SIG-M5 treated with dmso at 0.1 percent for 504 hours (cell line): ENCODE data around the gene C3orf20.
"Not testable (repeated sequence)": the region's sequence is repeated elsewhere in the genome, so short reads cannot be mapped to it uniquely, and the experiment has no call there.

Experiments
- DNase-seq: peaks from one replicate; lab custom pipeline; 2025; ENCODE audit not compliant: unreplicated experiment; lab: John Stamatoyannopoulos, UW

The C3orf20 gene

GRCh38 chr3:14793858-14794234 lies 118.9 kb downstream of the C3orf20 start:
- DNase-seq: no peak

DNA sequence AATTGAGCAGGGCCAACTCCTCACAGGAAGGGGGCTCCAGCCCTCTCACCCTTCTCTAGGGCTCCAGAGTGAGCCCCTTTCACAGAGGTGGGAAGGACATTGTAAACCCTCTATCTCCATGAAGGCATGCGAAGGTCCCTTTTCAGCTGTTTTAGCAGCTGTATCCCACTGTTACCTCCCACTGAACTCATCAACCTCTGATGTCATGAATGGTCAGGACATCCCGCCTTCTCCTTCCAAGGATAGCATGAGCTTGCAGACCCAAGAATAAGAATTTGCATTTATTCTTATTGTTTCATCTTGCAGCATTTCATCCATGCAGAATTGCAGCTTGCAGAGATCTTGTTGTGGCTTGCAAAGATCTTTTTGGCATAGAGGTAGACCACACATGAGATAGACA lies 119.5 kb downstream of the C3orf20 start:
- DNase-seq: no peak

GRCh38 chr3:14795996-14796395 lies 121.1 kb downstream of the C3orf20 start:
- no peak for DNase-seq

- no peak for DNase-seq
These were observed 121.6 kb downstream of the C3orf20 start for GRCh38 chr3:14796403-14797077.

- DNase-seq: no peak
These were observed 122.8 kb downstream of the C3orf20 start for GRCh38 chr3:14797731-14798130.

GRCh38 chr3:14798231-14798630 lies 123.3 kb downstream of the C3orf20 start:
- no peak for DNase-seq

GRCh38 chr3:14799146-14799545 lies 124.2 kb downstream of the C3orf20 start:
- no peak for DNase-seq

GRCh38 chr3:14801031-14801430 lies 126.1 kb downstream of the C3orf20 start:
- no peak for DNase-seq

GRCh38 chr3:14801668-14802380 lies 126.9 kb downstream of the C3orf20 start:
- no peak for DNase-seq

GRCh38 chr3:14802381-14802731 lies 127.4 kb downstream of the C3orf20 start:
- DNase-seq: no peak

- DNase-seq: no peak
These were observed 128.4 kb downstream of the C3orf20 start for GRCh38 chr3:14803101-14803980.

GRCh38 chr3:14803981-14804834 lies 129.3 kb downstream of the C3orf20 start:
- no peak for DNase-seq

GRCh38 chr3:14804835-14805780 lies 130.2 kb downstream of the C3orf20 start:
- no peak for DNase-seq

DNA sequence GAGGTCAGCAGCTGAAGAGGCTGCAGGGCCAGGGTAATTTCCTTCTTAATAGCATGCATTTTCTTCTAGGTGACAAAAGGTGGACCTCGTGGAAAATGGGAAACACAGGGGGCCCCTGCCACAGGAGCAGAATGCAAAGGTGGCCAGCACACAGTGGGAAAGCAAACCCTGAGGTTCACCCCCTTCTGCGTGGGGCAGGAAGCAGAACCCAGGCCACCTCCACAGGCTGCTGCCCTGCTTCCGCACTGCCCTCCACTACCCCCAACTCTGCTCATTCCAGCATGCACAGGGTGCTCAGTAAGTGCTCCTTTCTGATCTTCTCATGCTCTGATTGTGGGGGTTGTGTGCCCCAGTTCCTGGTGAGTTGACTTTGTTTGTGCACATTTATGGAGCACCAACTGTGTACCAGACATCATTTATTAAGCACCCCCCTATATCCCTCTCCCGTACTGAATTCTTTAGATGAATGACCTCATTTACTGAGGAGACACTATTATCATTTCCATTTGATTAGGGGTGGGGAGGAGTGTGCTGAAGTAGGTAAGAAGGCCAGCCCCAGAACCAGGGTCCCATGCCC lies 131.1 kb downstream of the C3orf20 start:
- no peak for DNase-seq

GRCh38 chr3:14806641-14807263 lies 131.8 kb downstream of the C3orf20 start:
- peak; percentile 49 for DNase-seq

GRCh38 chr3:14808025-14808424 lies 133.1 kb downstream of the C3orf20 start:
- no peak for DNase-seq

- no peak for DNase-seq
These were observed 133.7 kb downstream of the C3orf20 start for GRCh38 chr3:14808502-14809266.

GRCh38 chr3:14809611-14810010 lies 134.7 kb downstream of the C3orf20 start:
- not testable (repeated sequence) for DNase-seq
